ENCODE results near the gene TAOK3.

The TAOK3 gene

GRCh38 chr12:118183155-118183554 lies 189.6 kb downstream of the TAOK3 start:
- no peak overlapping the region for H3K27ac ChIP-seq
- TF ChIP-seq CTCF (conservative IDR thresholded peaks at IDR 0.05; ENCODE audit: low read depth), result no peak
- ChIA-PET POLR2A (ENCODE audit: low non-redundant PET) (no interaction called here), CTCF (interaction anchor here (0.7 to 3.0 kb wide), 3 partner anchors 190 to 195 kb away, joined by 3 to 27 read pairs (median 5); partner anchors contain the start of gene SUDS3)
- no peak for DNase-seq (ENCODE audit: low spot score)

- DNase-seq (ENCODE audit: low spot score), result no peak
- POLR2A ChIA-PET (ENCODE audit: low non-redundant PET), result no interaction called here
Observed at GRCh38 chr12:118175823-118176447, 196.8 kb downstream of the TAOK3 start.

GRCh38 chr12:118166946-118167345 lies 205.8 kb downstream of the TAOK3 start:
- H3K27ac ChIP-seq, result no peak overlapping the region
- CTCF ChIA-PET, result interaction anchor here (0.5 to 2.5 kb wide), 2 partner anchors 87 to 209 kb away, joined by 3 to 20 read pairs; partner anchors contain the start of gene SUDS3
- DNase-seq (ENCODE audit: low spot score), result no peak
- no peak for TF ChIP-seq CTCF (conservative IDR thresholded peaks at IDR 0.05; ENCODE audit: low read depth)
- POLR2A ChIA-PET (ENCODE audit: low non-redundant PET), result no interaction called here

More at GRCh38 chr12:118175823-118176447, 196.8 kb downstream of the TAOK3 start:
- no peak overlapping the region for H3K27ac ChIP-seq
- TF ChIP-seq CTCF (conservative IDR thresholded peaks at IDR 0.05; ENCODE audit: low read depth), result no peak
- CTCF ChIA-PET, result interaction anchor here (0.6 to 1.0 kb wide), 4 partner anchors 11 to 1578 kb away, joined by 3 to 4 read pairs (median 3); no protein-coding TSS in a partner anchor

- peak; percentile 48 for DNase-seq (ENCODE audit: low spot score)
Observed at GRCh38 chr12:118164798-118165486, 207.8 kb downstream of the TAOK3 start.

GRCh38 chr12:118160536-118160935 lies 212.2 kb downstream of the TAOK3 start:
- no peak overlapping the region for H3K27ac ChIP-seq
- POLR2A ChIA-PET (ENCODE audit: low non-redundant PET), result interaction anchor here (0.6 kb wide), 1 partner anchor 298 kb away, joined by 3 read pairs; no protein-coding TSS in a partner anchor
- CTCF ChIA-PET, result no interaction called here
- DNase-seq (ENCODE audit: low spot score), result no peak
- no peak for TF ChIP-seq CTCF (conservative IDR thresholded peaks at IDR 0.05; ENCODE audit: low read depth)

More at GRCh38 chr12:118164798-118165486, 207.8 kb downstream of the TAOK3 start:
- POLR2A ChIA-PET (ENCODE audit: low non-redundant PET), result no interaction called here
- peak; percentile 67 for TF ChIP-seq CTCF (conservative IDR thresholded peaks at IDR 0.05; ENCODE audit: low read depth)
- CTCF ChIA-PET, result interaction anchor here (0.6 to 2.5 kb wide), 12 partner anchors 11 to 211 kb away, joined by 3 to 20 read pairs (median 3); partner anchors contain the start of gene SUDS3
- H3K27ac ChIP-seq, result no peak overlapping the region

GRCh38 chr12:118151755-118152154 lies 221.0 kb downstream of the TAOK3 start:
- ChIA-PET POLR2A (ENCODE audit: low non-redundant PET) (no interaction called here), CTCF (no interaction called here)
- TF ChIP-seq CTCF (conservative IDR thresholded peaks at IDR 0.05; ENCODE audit: low read depth), result no peak
- no peak for DNase-seq (ENCODE audit: low spot score)
- H3K27ac ChIP-seq, result no peak overlapping the region
